Measurements from ENCODE around the gene CYP39A1. TPM values are rescaled to one million over a fixed set of nuclear protein-coding genes. Genes with fewer than 3 reads are reported as not detected.

The CYP39A1 gene
- total RNA-seq, 4 donors from 2014 or later, result 1.6 to 10.2 (median 2.3) TPM; not detected in 1

DNA sequence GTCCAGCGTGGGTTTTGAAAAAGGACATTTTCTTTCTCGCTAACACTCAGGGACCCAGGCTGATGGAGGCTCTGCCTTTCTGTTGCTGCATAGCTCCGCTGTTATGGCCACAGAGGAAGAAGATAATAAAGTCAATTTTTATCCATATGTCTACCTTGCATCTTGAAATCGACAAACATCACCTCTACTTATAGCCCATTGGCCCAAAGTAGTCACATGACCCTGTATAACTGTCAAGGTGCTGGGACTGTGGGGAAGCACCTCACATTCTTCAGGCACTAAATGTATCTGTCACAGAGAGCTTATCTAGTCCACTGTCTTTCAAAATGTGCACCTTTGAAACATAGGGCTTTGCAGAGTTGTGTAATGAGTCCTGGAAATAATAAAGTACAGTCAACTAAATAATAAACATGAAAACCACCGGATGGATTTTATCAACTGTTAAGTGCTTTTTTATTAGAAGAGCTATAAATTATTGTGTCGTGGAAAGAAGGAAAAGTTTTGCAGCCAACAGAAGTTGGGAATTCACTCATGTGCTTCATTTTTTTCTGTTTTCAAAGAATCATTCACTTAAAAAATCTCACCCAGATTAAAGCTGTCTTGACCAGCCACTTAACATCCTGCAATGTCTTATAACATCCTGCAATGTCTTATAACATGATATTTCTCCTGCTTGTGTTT, 113.7 kb downstream of the CYP39A1 start:
- no peak for DNase-seq
- Histone ChIP-seq H3K4me1 (no peaks in the 10 kb centered on the region), H3K27me3 (no peaks in the 10 kb centered on the region), H3K36me3 (no peaks in the 10 kb centered on the region), H3K27ac (no peak overlapping the region), H3K9me3 (no peaks in the 10 kb centered on the region), H3K4me3 (no peak overlapping the region)
- intact Hi-C loops (cut with DNase I; ENCODE audit: low total_unique reads) (no loop called here), in situ Hi-C loops (cut with MboI; ENCODE audit: low pct_ligation_motif_present in 1 of 4, low pct_unique_long_range_greater_than_20kb in 1 of 4, low sequenced_read_pairs in 3 of 4) (no loop called here)
- TF ChIP-seq, protein P1, sequence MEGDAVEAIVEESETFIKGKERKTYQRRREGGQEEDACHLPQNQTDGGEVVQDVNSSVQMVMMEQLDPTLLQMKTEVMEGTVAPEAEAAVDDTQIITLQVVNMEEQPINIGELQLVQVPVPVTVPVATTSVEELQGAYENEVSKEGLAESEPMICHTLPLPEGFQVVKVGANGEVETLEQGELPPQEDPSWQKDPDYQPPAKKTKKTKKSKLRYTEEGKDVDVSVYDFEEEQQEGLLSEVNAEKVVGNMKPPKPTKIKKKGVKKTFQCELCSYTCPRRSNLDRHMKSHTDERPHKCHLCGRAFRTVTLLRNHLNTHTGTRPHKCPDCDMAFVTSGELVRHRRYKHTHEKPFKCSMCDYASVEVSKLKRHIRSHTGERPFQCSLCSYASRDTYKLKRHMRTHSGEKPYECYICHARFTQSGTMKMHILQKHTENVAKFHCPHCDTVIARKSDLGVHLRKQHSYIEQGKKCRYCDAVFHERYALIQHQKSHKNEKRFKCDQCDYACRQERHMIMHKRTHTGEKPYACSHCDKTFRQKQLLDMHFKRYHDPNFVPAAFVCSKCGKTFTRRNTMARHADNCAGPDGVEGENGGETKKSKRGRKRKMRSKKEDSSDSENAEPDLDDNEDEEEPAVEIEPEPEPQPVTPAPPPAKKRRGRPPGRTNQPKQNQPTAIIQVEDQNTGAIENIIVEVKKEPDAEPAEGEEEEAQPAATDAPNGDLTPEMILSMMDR (IDR thresholded peaks at IDR 0.05), result no peak
- no peak for TF ChIP-seq POLR2A (IDR thresholded peaks at IDR 0.05)
- TF ChIP-seq POLR2AphosphoS5 (IDR thresholded peaks at IDR 0.05), result no peak
- WGBS, 2 donors (ENCODE audit: low coverage in 1 of 2), result 64 to 79% methylated on average over 3 to 6 of the region's 6 CpGs

DNA sequence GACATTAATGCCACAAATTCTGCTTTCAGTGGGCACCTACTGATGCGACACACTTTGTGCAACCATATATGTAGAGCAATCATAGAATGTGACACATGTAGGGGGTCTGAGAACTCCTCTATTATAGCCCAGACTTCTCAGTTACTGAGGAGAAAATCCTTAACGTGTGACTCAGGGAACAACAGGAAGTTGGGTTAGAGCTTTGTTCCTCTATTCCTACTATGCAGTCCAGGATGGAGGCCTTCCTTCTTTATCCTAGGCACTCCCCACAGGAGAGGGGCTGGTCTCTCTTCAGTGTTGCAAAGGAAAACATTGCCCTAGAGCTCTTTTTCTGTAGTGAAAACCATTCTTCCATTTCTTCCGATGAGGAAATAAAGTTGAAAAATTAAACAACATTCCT, 121.7 kb downstream of the CYP39A1 start:
- DNase-seq, result no peak
- Histone ChIP-seq H3K4me1 (no peaks in the 10 kb centered on the region), H3K9me3 (no peaks in the 10 kb centered on the region), H3K36me3 (no peaks in the 10 kb centered on the region), H3K27ac (no peak overlapping the region), H3K4me3 (no peak overlapping the region), H3K27me3 (no peaks in the 10 kb centered on the region)
- intact Hi-C loops (cut with DNase I; ENCODE audit: low total_unique reads), result no loop called here
- TF ChIP-seq EP300 (IDR thresholded peaks at IDR 0.05; ENCODE audit: low read depth) (no peak), POLR2AphosphoS5 (IDR thresholded peaks at IDR 0.05) (no peak), POLR2A (IDR thresholded peaks at IDR 0.05) (no peak)
- TF ChIP-seq, protein P1 (IDR thresholded peaks at IDR 0.05), result no peak
- in situ Hi-C loops (cut with MboI; ENCODE audit: low pct_ligation_motif_present in 1 of 4, low pct_unique_long_range_greater_than_20kb in 1 of 4, low sequenced_read_pairs in 3 of 4), result no loop called here
- 71 to 89% methylated on average over 1 to 3 of the region's 3 CpGs for WGBS, 2 donors (ENCODE audit: low coverage in 1 of 2)

DNA sequence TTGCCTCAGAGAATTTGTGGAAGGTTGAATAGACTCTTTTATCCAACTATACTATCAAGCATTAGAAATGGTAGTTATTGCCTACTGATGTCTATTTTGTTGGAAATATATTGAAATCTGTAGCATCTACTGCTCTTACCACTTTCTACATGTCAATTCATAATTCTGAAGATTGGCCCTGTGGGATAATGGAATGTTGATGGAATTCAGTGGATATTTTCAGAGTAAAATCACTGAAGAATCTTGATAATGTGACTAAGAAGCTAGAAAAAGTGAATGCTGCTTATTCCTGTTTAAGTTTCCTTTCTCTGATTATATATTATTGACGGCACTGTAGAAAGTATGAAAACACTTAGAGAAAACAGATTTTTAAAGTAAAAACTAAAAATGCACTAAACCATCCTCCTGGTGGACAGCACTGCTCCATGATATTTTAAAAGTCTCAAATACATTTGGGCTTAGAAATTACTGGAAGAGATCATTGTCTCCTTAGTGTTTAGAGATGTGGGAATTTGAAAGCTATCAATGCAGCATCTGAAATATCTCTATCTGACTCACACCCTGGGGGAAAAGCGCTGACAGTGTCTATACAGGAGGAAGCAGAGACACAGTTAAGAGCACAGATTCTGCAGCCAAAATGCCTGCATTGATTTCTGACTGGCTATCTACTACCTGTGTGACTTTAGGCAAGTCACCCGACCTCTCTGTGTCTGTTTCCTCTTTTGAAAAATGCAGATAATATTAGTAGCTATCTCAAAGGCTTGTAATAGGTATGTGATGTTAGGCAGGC, 123.5 kb downstream of the CYP39A1 start:
- Histone ChIP-seq H3K4me3 (no peak overlapping the region), H3K4me1 (no peaks in the 10 kb centered on the region), H3K36me3 (no peaks in the 10 kb centered on the region), H3K27ac (no peak overlapping the region), H3K9me3 (no peaks in the 10 kb centered on the region), H3K27me3 (no peaks in the 10 kb centered on the region)
- in situ Hi-C loops (cut with MboI; ENCODE audit: low pct_ligation_motif_present in 1 of 4, low pct_unique_long_range_greater_than_20kb in 1 of 4, low sequenced_read_pairs in 3 of 4), result no loop called here
- DNase-seq, result no peak
- WGBS, 2 donors (ENCODE audit: low coverage in 1 of 2), result 59 to 81% methylated on average over 3 of the region's 3 CpGs
- intact Hi-C loops (cut with DNase I; ENCODE audit: low total_unique reads), result no loop called here
- no peak for TF ChIP-seq EP300 (IDR thresholded peaks at IDR 0.05; ENCODE audit: low read depth)

DNA sequence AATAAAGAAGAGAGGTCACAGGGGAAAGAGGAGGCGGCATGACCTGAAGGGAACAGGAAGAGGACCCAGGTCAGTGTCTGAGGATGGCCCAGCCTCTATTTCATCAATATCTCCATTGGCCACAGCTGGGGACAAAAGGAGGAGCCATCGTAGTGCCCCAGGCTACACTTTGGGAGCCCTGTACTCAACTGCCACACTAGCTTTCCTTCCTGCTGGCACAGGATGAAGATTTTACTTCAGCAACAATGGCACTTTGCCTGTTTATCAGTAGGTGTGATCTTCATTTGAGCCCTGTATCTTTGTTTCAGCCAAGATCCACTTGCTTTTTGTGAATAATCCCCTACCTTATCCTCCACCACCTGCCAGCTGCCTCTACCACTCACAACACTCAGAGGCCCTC, 126.0 kb downstream of the CYP39A1 start:
- H3K4me3 ChIP-seq, result no peak overlapping the region
- no peak for DNase-seq
- no peaks in the 10 kb centered on the region for H3K27me3 ChIP-seq
- no peaks in the 10 kb centered on the region for H3K4me1 ChIP-seq
- H3K36me3 ChIP-seq, result no peaks in the 10 kb centered on the region
- in situ Hi-C loops (cut with MboI; ENCODE audit: low pct_ligation_motif_present in 1 of 4, low pct_unique_long_range_greater_than_20kb in 1 of 4, low sequenced_read_pairs in 3 of 4), result no loop called here
- H3K9me3 ChIP-seq, result no peaks in the 10 kb centered on the region
- H3K27ac ChIP-seq, result no peak overlapping the region
- intact Hi-C loops (cut with DNase I; ENCODE audit: low total_unique reads), result no loop called here
- WGBS, 2 donors (ENCODE audit: low coverage in 1 of 2), result 93 to 94% methylated on average over 2 of the region's 2 CpGs
- TF ChIP-seq POLR2A (IDR thresholded peaks at IDR 0.05) (no peak), EP300 (IDR thresholded peaks at IDR 0.05; ENCODE audit: low read depth) (no peak), POLR2AphosphoS5 (IDR thresholded peaks at IDR 0.05) (no peak)
- TF ChIP-seq, protein P1 (IDR thresholded peaks at IDR 0.05), result no peak

Measured in transverse colon (tissue), 4 donors.